ENCODE results near the gene AMBP.

DNA sequence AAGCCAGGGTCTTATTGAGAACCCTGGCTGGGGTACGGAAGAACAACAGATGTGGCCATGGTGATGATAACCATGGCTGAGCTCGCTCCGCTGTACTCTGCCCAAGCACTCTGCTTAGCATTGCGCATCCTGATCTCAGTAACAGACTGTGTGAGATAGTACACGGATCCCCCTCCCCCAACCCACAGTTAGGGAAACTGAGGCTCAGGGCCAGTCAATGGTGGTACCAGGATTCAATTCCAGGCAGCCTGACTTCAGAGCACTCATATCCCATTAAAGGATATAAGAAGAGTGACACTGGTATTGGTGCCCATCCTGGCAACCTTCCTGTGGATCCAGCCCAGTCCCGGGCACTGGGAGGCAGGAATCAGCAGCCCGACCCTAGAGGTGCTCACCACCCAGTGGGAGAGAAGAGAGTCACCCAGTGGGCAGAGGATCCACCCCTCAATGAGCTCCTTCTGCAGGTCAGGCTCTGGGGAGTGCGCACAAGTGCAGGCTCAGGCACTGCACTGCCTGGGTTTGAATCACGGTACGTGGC, 47.4 kb upstream of the AMBP start:
- TF ChIP-seq EZH2 (IDR thresholded peaks at IDR 0.05; ENCODE audit: insufficient read depth, poor library complexity, severe bottlenecking) = no peak
- no peak for TF ChIP-seq EZH2phosphoT487 (IDR thresholded peaks at IDR 0.05; ENCODE audit: insufficient read depth, low read depth)
